ENCODE results near the gene PAM.

The PAM gene

GRCh38 chr5:102975457-102976182, 220.5 kb downstream of the PAM start:
- no peak for TF ChIP-seq CTCF (IDR thresholded peaks at IDR 0.05)
- no peak for TF ChIP-seq ZFX (IDR thresholded peaks at IDR 0.05; ENCODE audit: borderline replicate concordance)
- no peak overlapping the region for H3K27ac ChIP-seq

GRCh38 chr5:102981957-102982635, 227.0 kb downstream of the PAM start:
- TF ChIP-seq ZFX (IDR thresholded peaks at IDR 0.05; ENCODE audit: borderline replicate concordance) (no peak), CTCF (IDR thresholded peaks at IDR 0.05) (no peak)
- no peak overlapping the region for H3K27ac ChIP-seq

GRCh38 chr5:102986074-102986473, 231.0 kb downstream of the PAM start:
- TF ChIP-seq CTCF (IDR thresholded peaks at IDR 0.05) = no peak
- no peak for TF ChIP-seq ZFX (IDR thresholded peaks at IDR 0.05; ENCODE audit: borderline replicate concordance)
- H3K27ac ChIP-seq = no peak overlapping the region

- no peak overlapping the region for H3K27ac ChIP-seq
- TF ChIP-seq ZFX (IDR thresholded peaks at IDR 0.05; ENCODE audit: borderline replicate concordance) (no peak), CTCF (IDR thresholded peaks at IDR 0.05) (no peak)
These were observed 233.4 kb downstream of the PAM start for GRCh38 chr5:102988459-102988858.

GRCh38 chr5:102991802-102992201, 236.7 kb downstream of the PAM start:
- TF ChIP-seq ZFX (IDR thresholded peaks at IDR 0.05; ENCODE audit: borderline replicate concordance) (no peak), CTCF (IDR thresholded peaks at IDR 0.05) (no peak)
- no peak overlapping the region for H3K27ac ChIP-seq

GRCh38 chr5:102996011-102996575, 241.0 kb downstream of the PAM start:
- TF ChIP-seq CTCF (IDR thresholded peaks at IDR 0.05) (no peak), ZFX (IDR thresholded peaks at IDR 0.05; ENCODE audit: borderline replicate concordance) (no peak)
- H3K27ac ChIP-seq = no peak overlapping the region

- TF ChIP-seq CTCF (IDR thresholded peaks at IDR 0.05) = no peak
- no peak for TF ChIP-seq ZFX (IDR thresholded peaks at IDR 0.05; ENCODE audit: borderline replicate concordance)
These were observed 243.1 kb downstream of the PAM start for GRCh38 chr5:102998224-102998623.

More at GRCh38 chr5:102998224-102998623, 243.1 kb downstream of the PAM start:
- H3K27ac ChIP-seq = no peak overlapping the region

All from 22Rv1 (cell line).